Pancreas (tissue), 10 donors: Measurements from ENCODE around the gene CCSER1. TPM values are rescaled to one million over a fixed set of nuclear protein-coding genes. Genes with fewer than 3 reads are reported as not detected.
A peak's percentile ranks its signal among the peaks of the same experiment; 100 is the strongest.

Experiments used
- ATAC-seq, 4 donors: fragments of 200-7000 bp; cut with Tn5 transposase; one replicate each; pipeline versions ENCODE4 v1.8.0 to v1.9.1; 2020; ENCODE audit warnings: mild to moderate bottlenecking in 4 of 4, moderate library complexity in 4 of 4
- DNase-seq, 6 donors: peaks; one replicate each; pipeline ENCODE4 v3.0.0-alpha.2; 2020
- FAIRE-seq: peaks from 2 replicates; lab custom pipeline; 2012; peaks lifted over from hg19 to GRCh38; lab: Jason Lieb, UNC
- H3K27ac ChIP-seq, 4 donors: fragments of 200-600 bp; sonication (generic); 1 replicate in 3 of 4; 2 replicates in 1 of 4; pipeline versions ENCODE4 v1.5.0 to v1.8.0; 2020
- H3K27me3 ChIP-seq, 4 donors: fragments of 200-600 bp; one replicate each; pipeline ENCODE4 v1.8.0; 2021
- H3K36me3 ChIP-seq, 3 donors: fragments of 200-600 bp; sonication (generic) in 1 of 3; one replicate each; pipeline versions ENCODE4 v1.5.0 to v1.8.0; 2020 to 2021
- H3K4me1 ChIP-seq, 3 donors: fragments of 200-600 bp; one replicate each; pipeline ENCODE4 v1.8.0; 2021
- H3K4me3 ChIP-seq, 4 donors: fragments of 200-600 bp; sonication (generic) in 2 of 4; one replicate each; pipeline versions ENCODE4 v1.5.0 to v1.8.0; 2020 to 2021
- H3K9me3 ChIP-seq, 4 donors: fragments of 200-600 bp; one replicate each; pipeline ENCODE4 v1.8.0; 2021
- CTCF ChIP-seq, 4 donors: fragments of 200-600 bp; sonication (generic) in 3 of 4; IDR thresholded peaks; one replicate each; pipeline versions ENCODE4 v1.5.0 to v1.8.0; 2021; ENCODE audit warnings: antibody characterized with exemption in 4 of 4
- WGBS, 2 donors: extraction: QIAGEN DNeasy Blood & Tissue Kit; methylation state at CpG; one replicate each; pipeline ENCODE4 v1.1.7; 2013; 5-methylcytosine and 5-hydroxymethylcytosine counted together
- intact Hi-C, 3 donors: fragments of 100-400 bp; cut with DNase I; formaldehyde crosslinking; loops; one replicate each; pipeline versions ENCODE4 v1.11.1 to v1.14.2; 2022
- polyA plus RNA-seq, 2 donors: library from polyadenylated mRNA; stranded (reverse); fragments of 200-250 nt; gene quantifications; one replicate each; pipeline ENCODE4 v1.2.3, GENCODE V29; 2013
- total RNA-seq, 6 donors: library from RNA; stranded (reverse); fragmentation: NEBNext Ultra II Directional in 4 of 6; extraction: Animal tissue kit (Norgen Biotek cat#: 25700) in 4 of 6; gene quantifications; one replicate each; pipeline versions ENCODE4 v1.2.1 to v1.2.4, GENCODE V29; 2021 to 2023
- donor health status: healthy with polysubstance abuse.
- donor health status: DM: no; HTN: no; CAD: no; lungs with moderate emphysema.
- donor health status: DM: no; HTN: no; CAD: no.
- donor health status: control.
- donor health status: control.
- donor health status: Bipolar disorder and iron deficiency.
- donor health status: DM: yes; HTN: yes; CAD: no.
- donor health status: DM: no; HTN: no; CAD: no.
- donor health status: DM: no; HTN: no; CAD: no.
- donor health status: DM: yes; HTN: yes; CAD: no.

CCSER1 gene
- total and polyA plus RNA-seq, 8 donors = 0.99 to 12.7 (median 5.1) TPM

GRCh38 chr4:90084277-90084966 is 42.8 kb upstream of the CCSER1 start:
- ATAC-seq (no peak), FAIRE-seq (no peak), DNase-seq (no peak)
- WGBS, 2 donors = 85 to 89% methylated on average over 3 of the region's 3 CpGs
- no peak overlapping the region for H3K27ac ChIP-seq
- intact Hi-C loops = no loop called here
- no peaks in the 10 kb centered on the region for H3K9me3 ChIP-seq
- no peak for TF ChIP-seq CTCF (IDR thresholded peaks at IDR 0.05)
- no peaks in the 10 kb centered on the region for H3K27me3 ChIP-seq
- H3K4me1 ChIP-seq = no peaks in the 10 kb centered on the region
- H3K36me3 ChIP-seq = no peaks in the 10 kb centered on the region
- H3K4me3 ChIP-seq = no peak overlapping the region

GRCh38 chr4:90084967-90085295 is 42.3 kb upstream of the CCSER1 start:
- intact Hi-C loops = no loop called here
- Histone ChIP-seq H3K4me1 (no peaks in the 10 kb centered on the region), H3K27me3 (no peaks in the 10 kb centered on the region), H3K4me3 (no peak overlapping the region), H3K9me3 (no peaks in the 10 kb centered on the region), H3K27ac (no peak overlapping the region), H3K36me3 (no peaks in the 10 kb centered on the region)
- TF ChIP-seq CTCF (IDR thresholded peaks at IDR 0.05) = no peak
- DNase-seq = no peak
- WGBS, 2 donors = 59 to 74% methylated on average over 5 of the region's 5 CpGs
- no peak for ATAC-seq
- no peak for FAIRE-seq

- no peaks in the 10 kb centered on the region for H3K27me3 ChIP-seq
- no peaks in the 10 kb centered on the region for H3K4me1 ChIP-seq
- WGBS, 2 donors = 36 to 37% methylated on average over 2 of the region's 2 CpGs
- intact Hi-C loops = no loop called here
- no peak for TF ChIP-seq CTCF (IDR thresholded peaks at IDR 0.05)
- no peak overlapping the region for H3K4me3 ChIP-seq
- no peak for FAIRE-seq
- DNase-seq = no peak
- no peak overlapping the region for H3K27ac ChIP-seq
- H3K9me3 ChIP-seq = no peaks in the 10 kb centered on the region
- ATAC-seq = no peak
- no peaks in the 10 kb centered on the region for H3K36me3 ChIP-seq
Measured at GRCh38 chr4:90093526-90093925, 33.7 kb upstream of the CCSER1 start.

- no peak for TF ChIP-seq CTCF (IDR thresholded peaks at IDR 0.05)
- ATAC-seq (no peak), DNase-seq (no peak), FAIRE-seq (no peak)
- 24 to 32% methylated on average over 1 of the region's 1 CpG for WGBS, 2 donors
- H3K36me3 ChIP-seq = no peaks in the 10 kb centered on the region
- H3K27ac ChIP-seq = no peak overlapping the region
- no peaks in the 10 kb centered on the region for H3K9me3 ChIP-seq
- intact Hi-C loops = no loop called here
- no peak overlapping the region for H3K4me3 ChIP-seq
- H3K27me3 ChIP-seq = no peaks in the 10 kb centered on the region
- H3K4me1 ChIP-seq = no peaks in the 10 kb centered on the region
Measured at GRCh38 chr4:90095000-90095399, 32.2 kb upstream of the CCSER1 start.

GRCh38 chr4:90099812-90100211 is 27.4 kb upstream of the CCSER1 start:
- 74 to 80% methylated on average over 3 of the region's 3 CpGs for WGBS, 2 donors
- H3K27ac ChIP-seq = no peak overlapping the region
- ATAC-seq = peak in 1 of 4 donors; percentile 11
- H3K4me1 ChIP-seq = no peaks in the 10 kb centered on the region
- FAIRE-seq = no peak
- H3K36me3 ChIP-seq = no peaks in the 10 kb centered on the region
- H3K4me3 ChIP-seq = no peak overlapping the region
- H3K9me3 ChIP-seq = no peaks in the 10 kb centered on the region
- no peaks in the 10 kb centered on the region for H3K27me3 ChIP-seq
- TF ChIP-seq CTCF (IDR thresholded peaks at IDR 0.05) = no peak
- intact Hi-C loops = no loop called here
- no peak for DNase-seq
